ENCODE data around the gene AHSA1.

GRCh38 chr14:77423423-77423822 is 34.5 kb upstream of the AHSA1 start, which contains the start of gene NOXRED1:
- TF ChIP-seq, protein P1, sequence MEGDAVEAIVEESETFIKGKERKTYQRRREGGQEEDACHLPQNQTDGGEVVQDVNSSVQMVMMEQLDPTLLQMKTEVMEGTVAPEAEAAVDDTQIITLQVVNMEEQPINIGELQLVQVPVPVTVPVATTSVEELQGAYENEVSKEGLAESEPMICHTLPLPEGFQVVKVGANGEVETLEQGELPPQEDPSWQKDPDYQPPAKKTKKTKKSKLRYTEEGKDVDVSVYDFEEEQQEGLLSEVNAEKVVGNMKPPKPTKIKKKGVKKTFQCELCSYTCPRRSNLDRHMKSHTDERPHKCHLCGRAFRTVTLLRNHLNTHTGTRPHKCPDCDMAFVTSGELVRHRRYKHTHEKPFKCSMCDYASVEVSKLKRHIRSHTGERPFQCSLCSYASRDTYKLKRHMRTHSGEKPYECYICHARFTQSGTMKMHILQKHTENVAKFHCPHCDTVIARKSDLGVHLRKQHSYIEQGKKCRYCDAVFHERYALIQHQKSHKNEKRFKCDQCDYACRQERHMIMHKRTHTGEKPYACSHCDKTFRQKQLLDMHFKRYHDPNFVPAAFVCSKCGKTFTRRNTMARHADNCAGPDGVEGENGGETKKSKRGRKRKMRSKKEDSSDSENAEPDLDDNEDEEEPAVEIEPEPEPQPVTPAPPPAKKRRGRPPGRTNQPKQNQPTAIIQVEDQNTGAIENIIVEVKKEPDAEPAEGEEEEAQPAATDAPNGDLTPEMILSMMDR (IDR thresholded peaks at IDR 0.05): no peak
- no peak for TF ChIP-seq EP300 (IDR thresholded peaks at IDR 0.05)
- no peak for TF ChIP-seq POLR2A (IDR thresholded peaks at IDR 0.05; ENCODE audit: low read depth)

All from esophagus muscularis mucosa (tissue), 4 donors.